Sigmoid colon (tissue), 7 donors: ENCODE data around the gene AXIN1. TPM values are rescaled to one million over a fixed set of nuclear protein-coding genes. Genes with fewer than 3 reads are reported as not detected.

Experiments used
- DNase-seq: peaks from one replicate; pipeline ENCODE4 v3.0.0-alpha.2; 2019
- H3K27ac ChIP-seq, 4 donors: fragments of 200-600 bp; sonication (generic); one replicate each; pipeline ENCODE4 v1.5.1; 2016 to 2019; ENCODE audit warnings: mild to moderate bottlenecking in 1 of 4
- H3K27me3 ChIP-seq, 3 donors: fragments of 200-600 bp; sonication (generic); one replicate each; pipeline ENCODE4 v1.5.1; 2019; ENCODE audit warnings: mild to moderate bottlenecking in 1 of 3
- H3K36me3 ChIP-seq, 4 donors: fragments of 200-600 bp; sonication (generic); one replicate each; pipeline ENCODE4 v1.5.1; 2016 to 2019
- H3K4me1 ChIP-seq, 4 donors: fragments of 200-600 bp; sonication (generic); one replicate each; pipeline ENCODE4 v1.5.1; 2017 to 2019
- H3K4me3 ChIP-seq, 4 donors: fragments of 200-600 bp; sonication (generic); one replicate each; pipeline ENCODE4 v1.5.1; 2017 to 2019; ENCODE audit warnings: mild to moderate bottlenecking in 2 of 4, moderate library complexity in 1 of 4
- H3K9me3 ChIP-seq, 4 donors: fragments of 200-600 bp in 3 of 4; sonication (generic) in 3 of 4; one replicate each; pipeline versions ENCODE4 v1.5.1 to v1.6.1; 2013 to 2019
- EP300 ChIP-seq, 4 donors: sonication (generic); formaldehyde crosslinking; IDR thresholded peaks; one replicate each; pipeline ENCODE4 v1.6.1; 2017; ENCODE audit warnings: antibody characterized with exemption in 4 of 4
- POLR2A ChIP-seq, 2 donors: fragments of 450-650 bp; IDR thresholded peaks; one replicate each; pipeline ENCODE4 v1.6.1; 2016; ENCODE audit warnings: antibody characterized with exemption in 2 of 2, mild to moderate bottlenecking in 2 of 2, moderate library complexity in 2 of 2
- POLR2AphosphoS5 ChIP-seq, 4 donors: sonication (generic); formaldehyde crosslinking; IDR thresholded peaks; one replicate each; pipeline ENCODE4 v1.6.1; 2017; ENCODE audit warnings: antibody characterized with exemption in 4 of 4
- WGBS, 2 donors: extraction: QIAGEN DNeasy Blood & Tissue Kit; methylation state at CpG; one replicate each; pipeline ENCODE4 v1.1.7; 2013; 5-methylcytosine and 5-hydroxymethylcytosine counted together
- intact Hi-C: fragments of 100-400 bp; cut with DNase I; formaldehyde crosslinking; loops from one replicate; pipeline ENCODE4 v1.15.1; 2023
- polyA plus RNA-seq, 3 donors: library from polyadenylated mRNA; stranded (reverse); fragments of 200-250 nt; gene quantifications; one replicate each; pipeline ENCODE4 v1.2.3, GENCODE V29; 2013
- total RNA-seq, 4 donors: library from RNA; depleted of rRNA; stranded (reverse); fragments of >200 nt; gene quantifications; one replicate each; pipeline ENCODE4 v1.1.0, GENCODE V29; 2016
- TF ChIP-seq, protein P1 (sequence below), 4 experiments: fragments of 450-650 bp in 3 of 4; fragments of 200-600 bp in 1 of 4; IDR thresholded peaks; one replicate each; pipeline ENCODE4 v1.5.1; 2016 to 2019; ENCODE audit warnings: antibody characterized with exemption in 4 of 4, mild to moderate bottlenecking in 3 of 4, moderate library complexity in 2 of 4
- donor health status: healthy with polysubstance abuse.
- donor health status: Bipolar disorder and iron deficiency.
- donor health status: healthy.

The AXIN1 gene
- total and polyA plus RNA-seq, 7 donors, result 17.9 to 33.4 (median 28.2) TPM

DNA sequence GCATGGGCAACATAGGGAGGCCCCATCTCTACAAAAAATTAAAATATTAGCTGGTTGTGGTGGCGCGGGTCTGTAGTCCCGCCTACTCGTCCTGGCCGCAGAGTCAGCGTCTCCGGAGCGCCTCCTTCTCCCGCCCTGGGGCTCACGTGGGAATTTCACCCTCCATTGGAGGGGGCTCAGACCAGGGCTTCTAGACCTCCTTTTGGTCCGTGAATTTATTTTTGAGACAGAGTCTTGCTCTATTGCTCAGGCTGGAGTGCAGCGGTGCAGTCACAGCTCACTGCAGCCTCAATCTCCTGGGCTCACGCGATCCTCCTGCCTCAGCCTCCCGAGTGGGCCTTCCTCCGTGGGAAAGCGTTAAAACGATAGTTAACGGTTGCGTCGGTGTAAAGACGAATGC, 44.1 kb upstream of the AXIN1 start:
- intact Hi-C loops, result no loop called here
- Histone ChIP-seq H3K4me3 (peak overlapping the region; percentile 19 to 90 (median 82)), H3K9me3 (no peaks in the 10 kb centered on the region), H3K27me3 (no peaks in the 10 kb centered on the region), H3K4me1 (peaks cover 0 to 43% (median 33%) of the 10 kb centered on the region in 4 donors), H3K36me3 (peaks cover 0 to 10% (median 0%) of the 10 kb centered on the region in 4 donors), H3K27ac (peak overlapping the region; percentile 87 to 98 (median 97))
- peak; percentile 80 for DNase-seq
- peak in 1 of 2 donors; percentile 18 for TF ChIP-seq POLR2A (IDR thresholded peaks at IDR 0.05)
- TF ChIP-seq, protein P1, sequence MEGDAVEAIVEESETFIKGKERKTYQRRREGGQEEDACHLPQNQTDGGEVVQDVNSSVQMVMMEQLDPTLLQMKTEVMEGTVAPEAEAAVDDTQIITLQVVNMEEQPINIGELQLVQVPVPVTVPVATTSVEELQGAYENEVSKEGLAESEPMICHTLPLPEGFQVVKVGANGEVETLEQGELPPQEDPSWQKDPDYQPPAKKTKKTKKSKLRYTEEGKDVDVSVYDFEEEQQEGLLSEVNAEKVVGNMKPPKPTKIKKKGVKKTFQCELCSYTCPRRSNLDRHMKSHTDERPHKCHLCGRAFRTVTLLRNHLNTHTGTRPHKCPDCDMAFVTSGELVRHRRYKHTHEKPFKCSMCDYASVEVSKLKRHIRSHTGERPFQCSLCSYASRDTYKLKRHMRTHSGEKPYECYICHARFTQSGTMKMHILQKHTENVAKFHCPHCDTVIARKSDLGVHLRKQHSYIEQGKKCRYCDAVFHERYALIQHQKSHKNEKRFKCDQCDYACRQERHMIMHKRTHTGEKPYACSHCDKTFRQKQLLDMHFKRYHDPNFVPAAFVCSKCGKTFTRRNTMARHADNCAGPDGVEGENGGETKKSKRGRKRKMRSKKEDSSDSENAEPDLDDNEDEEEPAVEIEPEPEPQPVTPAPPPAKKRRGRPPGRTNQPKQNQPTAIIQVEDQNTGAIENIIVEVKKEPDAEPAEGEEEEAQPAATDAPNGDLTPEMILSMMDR (IDR thresholded peaks at IDR 0.05), result no peak
- peak in 2 of 4 donors; percentile 14 to 53 for TF ChIP-seq POLR2AphosphoS5 (IDR thresholded peaks at IDR 0.05)
- no peak for TF ChIP-seq EP300 (IDR thresholded peaks at IDR 0.05)
- 4% methylated on average over 22 of the region's 22 CpGs for WGBS, 2 donors

DNA sequence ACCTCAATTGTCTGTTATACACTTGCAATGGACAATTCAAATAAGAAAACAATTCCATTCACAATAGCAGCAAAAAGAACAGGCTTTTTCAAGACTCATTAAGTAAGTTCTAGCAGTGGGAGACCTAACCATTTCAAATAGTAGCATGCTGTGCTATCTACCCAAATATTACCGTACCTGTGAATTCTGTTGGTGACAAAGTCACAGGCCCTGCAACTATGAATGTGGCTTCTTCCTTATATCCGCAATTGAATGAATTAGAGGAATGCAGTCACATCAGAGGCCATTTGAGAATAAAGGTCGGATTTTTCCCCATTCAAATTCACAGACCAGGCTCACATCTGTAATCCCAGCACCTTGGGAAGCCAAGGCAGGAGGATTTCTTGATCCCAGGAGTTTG, 43.7 kb upstream of the AXIN1 start:
- TF ChIP-seq, protein P1 (IDR thresholded peaks at IDR 0.05), result no peak
- TF ChIP-seq EP300 (IDR thresholded peaks at IDR 0.05), result no peak
- TF ChIP-seq POLR2A (IDR thresholded peaks at IDR 0.05), result no peak
- TF ChIP-seq POLR2AphosphoS5 (IDR thresholded peaks at IDR 0.05), result no peak
- no peak for DNase-seq
- peak overlapping the region in 3 of 4 donors; percentile 82 to 90 (median 83) for H3K4me3 ChIP-seq
- H3K27ac ChIP-seq, result peak overlapping the region; percentile 87 to 98 (median 97)
- no peaks in the 10 kb centered on the region for H3K27me3 ChIP-seq
- no peaks in the 10 kb centered on the region for H3K9me3 ChIP-seq
- peaks cover 0 to 10% (median 0%) of the 10 kb centered on the region in 4 donors for H3K36me3 ChIP-seq
- 11 to 34% methylated on average over 3 of the region's 3 CpGs for WGBS, 2 donors
- peaks cover 0 to 42% (median 32%) of the 10 kb centered on the region in 4 donors for H3K4me1 ChIP-seq
- intact Hi-C loops, result no loop called here

DNA sequence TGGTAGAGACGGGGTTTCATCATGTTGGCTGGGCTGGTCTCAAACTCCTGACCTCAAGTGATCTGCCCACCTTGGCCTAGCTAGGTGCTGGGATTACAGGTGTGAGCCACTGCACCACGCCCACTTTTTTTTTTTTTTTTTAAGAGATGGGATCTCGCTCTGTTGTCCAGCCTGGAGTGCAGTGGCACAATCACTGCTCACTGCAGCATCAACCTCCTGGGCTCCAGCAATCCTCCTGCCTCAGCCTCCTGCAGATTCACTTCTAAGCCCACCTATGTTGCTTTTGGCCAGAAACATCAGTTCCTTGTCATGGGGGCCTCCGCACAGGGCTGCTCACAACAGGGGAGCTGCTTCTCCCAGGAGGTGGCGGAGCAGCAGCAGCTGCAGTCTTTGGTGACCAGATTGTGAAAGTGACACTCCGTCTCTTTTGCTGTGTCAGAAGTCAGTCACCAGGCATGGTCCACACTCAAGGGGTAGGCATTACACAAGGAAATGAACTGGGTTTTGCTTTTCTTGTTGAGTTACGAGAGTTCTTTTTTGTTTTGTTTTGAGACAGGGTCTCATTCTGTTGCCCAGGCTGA, 40.0 kb upstream of the AXIN1 start:
- Histone ChIP-seq H3K9me3 (no peaks in the 10 kb centered on the region), H3K36me3 (no peaks in the 10 kb centered on the region), H3K4me3 (no peak overlapping the region), H3K27me3 (no peaks in the 10 kb centered on the region), H3K27ac (no peak overlapping the region), H3K4me1 (peaks cover 0 to 32% (median 18%) of the 10 kb centered on the region in 4 donors)
- intact Hi-C loops, result loop anchor here (5.0 kb wide), 1 partner anchor 95 kb away; no protein-coding TSS in a partner anchor
- no peak for DNase-seq
- TF ChIP-seq, protein P1 (IDR thresholded peaks at IDR 0.05), result no peak
- TF ChIP-seq EP300 (IDR thresholded peaks at IDR 0.05) (no peak), POLR2AphosphoS5 (IDR thresholded peaks at IDR 0.05) (no peak), POLR2A (IDR thresholded peaks at IDR 0.05) (no peak)
- WGBS, 2 donors, result 79 to 93% methylated on average over 7 of the region's 7 CpGs

DNA sequence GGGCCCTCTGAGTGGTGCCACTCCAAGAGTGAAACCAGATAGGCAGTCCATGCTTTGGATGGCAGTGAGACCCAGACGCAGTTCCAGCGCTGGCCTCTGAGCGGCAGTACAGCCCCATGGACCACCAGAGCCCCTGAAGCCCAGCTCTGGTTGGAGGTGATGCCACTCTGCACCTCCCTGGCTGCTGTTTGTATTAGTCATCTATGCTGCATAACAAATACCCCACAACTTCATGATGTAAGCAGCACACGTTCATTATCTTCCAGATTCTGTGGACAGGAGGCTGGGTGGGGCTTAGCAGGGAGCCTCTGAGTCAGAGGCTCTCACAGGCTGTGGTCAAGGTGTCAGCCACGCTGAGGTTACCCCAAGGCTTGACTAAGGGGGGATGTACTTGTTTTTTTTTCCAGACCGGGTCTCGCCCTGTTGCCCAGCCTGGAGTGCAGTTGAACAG, 39.4 kb upstream of the AXIN1 start:
- no peak overlapping the region for H3K4me3 ChIP-seq
- H3K36me3 ChIP-seq, result no peaks in the 10 kb centered on the region
- H3K9me3 ChIP-seq, result no peaks in the 10 kb centered on the region
- H3K27me3 ChIP-seq, result no peaks in the 10 kb centered on the region
- 64 to 72% methylated on average over 7 of the region's 7 CpGs for WGBS, 2 donors
- no peak overlapping the region for H3K27ac ChIP-seq
- intact Hi-C loops, result loop anchor here (5.0 kb wide), 1 partner anchor 95 kb away; no protein-coding TSS in a partner anchor
- peaks cover 0 to 38% (median 23%) of the 10 kb centered on the region in 4 donors for H3K4me1 ChIP-seq
- no peak for DNase-seq
- TF ChIP-seq POLR2A (IDR thresholded peaks at IDR 0.05) (no peak), EP300 (IDR thresholded peaks at IDR 0.05) (no peak), POLR2AphosphoS5 (IDR thresholded peaks at IDR 0.05) (no peak)
- TF ChIP-seq, protein P1 (IDR thresholded peaks at IDR 0.05), result peak; percentile 28 to 62 (median 44)
